HL-60 (cell line): ENCODE results near the gene PRL.

ENCODE experiments used
- CTCF ChIP-seq: IDR thresholded peaks from one replicate; pipeline ENCODE4 v1.5.1; 2011; ENCODE audit warnings: low read length, control low read depth, inconsistent platforms; ENCODE audit not compliant: insufficient read depth
- GABPA ChIP-seq: IDR thresholded peaks from 2 replicates; pipeline ENCODE4 v1.6.1; 2012; ENCODE audit warnings: low read depth
- POLR2AphosphoS5 ChIP-seq: IDR thresholded peaks from 2 replicates; pipeline ENCODE4 v1.6.1; 2012; ENCODE audit warnings: low read depth
- REST ChIP-seq: IDR thresholded peaks from 2 replicates; pipeline ENCODE4 v1.6.1; 2012; ENCODE audit warnings: low read depth; ENCODE audit not compliant: insufficient replicate concordance

GRCh38 chr6:22294301-22294700 lies 2.5 kb downstream of the PRL start:
- TF ChIP-seq CTCF (no peak), GABPA (no peak), REST (no peak), POLR2AphosphoS5 (no peak)
